ENCODE results near the gene GGT5. TPM values are rescaled to one million over a fixed set of nuclear protein-coding genes. Genes with fewer than 3 reads are reported as not detected.

GGT5 gene
- total and polyA plus RNA-seq, 2 of the 13 experiments (the other 11 are each of a cell fraction or from before 2014, with no cell fraction given) = 0.69 to 3.1 TPM

- TF ChIP-seq ZNF234 (CRISPR knock-in tag; conservative IDR thresholded peaks at IDR 0.05) = no peak
- no peak for TF ChIP-seq ZNF644 (CRISPR knock-in tag; IDR thresholded peaks at IDR 0.05; ENCODE audit: low read depth)
- peak; percentile 49; the same call in 1 of the 2 replicates for TF ChIP-seq NR2F6 (IDR thresholded peaks at IDR 0.05)
- peak; percentile 54; the same call in 1 of the 2 replicates for TF ChIP-seq NR2F6 (CRISPR knock-in tag; IDR thresholded peaks at IDR 0.05)
- TF ChIP-seq MXD3 (CRISPR knock-in tag; IDR thresholded peaks at IDR 0.05) = no peak
- TF ChIP-seq KAT8 (CRISPR knock-in tag; IDR thresholded peaks at IDR 0.05) = peak; percentile 58; the same call in 1 of the 2 replicates
- no peak for TF ChIP-seq IKZF1 (IDR thresholded peaks at IDR 0.05)
- TF ChIP-seq ZNF567 (CRISPR knock-in tag; IDR thresholded peaks at IDR 0.05; ENCODE audit: borderline replicate concordance) = no peak
- TF ChIP-seq MLX (CRISPR knock-in tag; IDR thresholded peaks at IDR 0.05) = no peak
- peak; percentile 77 for TF ChIP-seq BCL6 (CRISPR knock-in tag; IDR thresholded peaks at IDR 0.05)
- TF ChIP-seq ISL2 (CRISPR knock-in tag; IDR thresholded peaks at IDR 0.05) = peak; percentile 86
- TF ChIP-seq MEF2D (CRISPR knock-in tag; IDR thresholded peaks at IDR 0.05) = peak; percentile 76; the same call in 1 of the 2 replicates
- peak in 1 of 2 experiments; percentile 92; a peak in 3 of 4 replicates for TF ChIP-seq EP300 (IDR thresholded peaks at IDR 0.05; ENCODE audit: low read depth in 2 of 2, low read length in 2 of 2)
- TF ChIP-seq EP300 (CRISPR knock-in tag; IDR thresholded peaks at IDR 0.05; ENCODE audit: borderline replicate concordance) = peak; percentile 90; the same call in 1 of the 2 replicates
- TF ChIP-seq HNRNPL (IDR thresholded peaks at IDR 0.05; ENCODE audit: low read depth, low read length) = no peak
- TF ChIP-seq ZNF33A (CRISPR knock-in tag; IDR thresholded peaks at IDR 0.05; ENCODE audit: borderline replicate concordance) = peak; percentile 38; the same call in 1 of the 2 replicates
- TF ChIP-seq ZBTB3 (CRISPR knock-in tag; IDR thresholded peaks at IDR 0.05; ENCODE audit: borderline replicate concordance, low read depth) = no peak
- peak; percentile 83 for TF ChIP-seq NFIC (IDR thresholded peaks at IDR 0.05; ENCODE audit: low read length)
- TF ChIP-seq PAXIP1 (CRISPR knock-in tag; conservative IDR thresholded peaks at IDR 0.05) = peak; percentile 86
- TF ChIP-seq PCBP2 (optimal IDR thresholded peaks at IDR 0.05; ENCODE audit: low read depth, low read length, poor library complexity, severe bottlenecking) = no peak
- no peak for TF ChIP-seq HMG20B (CRISPR knock-in tag; conservative IDR thresholded peaks at IDR 0.05)
- no peak for TF ChIP-seq ZFY (CRISPR knock-in tag; IDR thresholded peaks at IDR 0.05)
- TF ChIP-seq ZC3H13 (CRISPR knock-in tag; IDR thresholded peaks at IDR 0.05) = no peak
- TF ChIP-seq NFKB2 (CRISPR knock-in tag; IDR thresholded peaks at IDR 0.05; ENCODE audit: borderline replicate concordance) = no peak
- TF ChIP-seq MIXL1 (CRISPR knock-in tag; IDR thresholded peaks at IDR 0.05) = peak; percentile 66; the same call in 1 of the 2 replicates
- TF ChIP-seq ETV5 (CRISPR knock-in tag; IDR thresholded peaks at IDR 0.05; ENCODE audit: borderline replicate concordance) = peak; percentile 96
- TF ChIP-seq KDM4B (CRISPR knock-in tag; IDR thresholded peaks at IDR 0.05) = no peak
- 0 out of 2 replicates have a peak, but pooled peaks have one; percentile 22 for TF ChIP-seq YEATS4 (CRISPR knock-in tag; IDR thresholded peaks at IDR 0.05; ENCODE audit: borderline replicate concordance)
- no peak for TF ChIP-seq MEIS1 (CRISPR knock-in tag; IDR thresholded peaks at IDR 0.05; ENCODE audit: borderline replicate concordance)
Measured at GRCh38 chr22:24208012-24208749, 36.7 kb downstream of the GGT5 start (continued).

Data from HepG2 (cell line).